PC-9 (cell line): Measurements from ENCODE around the gene DAB1.

ENCODE experiments used
- EZH2 ChIP-seq: fragments of 200-600 bp; sonication (generic); IDR thresholded peaks from 2 replicates; pipeline ENCODE4 v1.8.0; 2017; ENCODE audit warnings: antibody characterized with exemption, low read depth
- TF ChIP-seq, protein P1 (sequence below): fragments of 200-600 bp; sonication (generic); conservative IDR thresholded peaks from 2 replicates; pipeline ENCODE4 v1.6.1; 2017; ENCODE audit warnings: mixed run types, antibody characterized with exemption, mild to moderate bottlenecking, moderate library complexity

DNA sequence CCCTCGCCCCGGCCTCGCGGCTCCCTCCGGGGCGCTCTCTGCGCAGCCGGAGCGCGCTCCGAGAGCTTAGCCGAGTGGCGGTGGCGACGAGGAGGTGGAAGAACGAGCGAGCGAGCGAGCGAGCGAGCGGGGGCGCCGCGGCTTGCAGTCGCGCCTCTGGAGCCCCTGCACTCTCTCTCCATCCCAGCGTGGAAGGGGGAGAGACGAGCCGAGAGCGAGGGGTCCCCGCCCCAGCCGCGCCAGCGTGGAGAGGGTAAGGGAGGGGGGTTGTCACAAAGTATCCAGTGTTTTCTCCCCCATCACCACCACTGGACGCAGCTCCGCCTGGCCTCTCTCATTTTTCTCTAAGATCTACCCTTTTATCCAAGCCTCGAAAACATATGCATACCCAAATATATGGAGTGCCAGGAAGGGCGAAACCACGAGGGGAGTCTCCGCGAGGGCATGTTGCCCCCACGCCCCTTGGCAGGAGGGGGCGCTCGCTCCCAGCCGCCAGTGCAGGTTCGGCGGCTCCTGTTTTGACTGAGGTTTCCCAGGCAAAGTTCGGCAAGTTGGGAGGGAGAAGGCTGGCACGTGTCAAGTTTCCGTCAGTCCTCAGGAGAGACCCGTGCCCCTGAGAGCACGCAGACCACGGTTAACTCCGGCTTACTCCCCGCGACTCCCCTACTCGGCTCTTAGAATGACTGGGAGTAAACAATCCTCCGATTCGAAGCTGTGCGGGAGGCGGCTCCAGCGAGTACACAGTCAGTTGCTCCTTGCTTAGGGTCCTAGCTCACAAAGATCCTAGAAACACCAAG is 569 bp upstream of the DAB1 start:
- TF ChIP-seq, protein P1, sequence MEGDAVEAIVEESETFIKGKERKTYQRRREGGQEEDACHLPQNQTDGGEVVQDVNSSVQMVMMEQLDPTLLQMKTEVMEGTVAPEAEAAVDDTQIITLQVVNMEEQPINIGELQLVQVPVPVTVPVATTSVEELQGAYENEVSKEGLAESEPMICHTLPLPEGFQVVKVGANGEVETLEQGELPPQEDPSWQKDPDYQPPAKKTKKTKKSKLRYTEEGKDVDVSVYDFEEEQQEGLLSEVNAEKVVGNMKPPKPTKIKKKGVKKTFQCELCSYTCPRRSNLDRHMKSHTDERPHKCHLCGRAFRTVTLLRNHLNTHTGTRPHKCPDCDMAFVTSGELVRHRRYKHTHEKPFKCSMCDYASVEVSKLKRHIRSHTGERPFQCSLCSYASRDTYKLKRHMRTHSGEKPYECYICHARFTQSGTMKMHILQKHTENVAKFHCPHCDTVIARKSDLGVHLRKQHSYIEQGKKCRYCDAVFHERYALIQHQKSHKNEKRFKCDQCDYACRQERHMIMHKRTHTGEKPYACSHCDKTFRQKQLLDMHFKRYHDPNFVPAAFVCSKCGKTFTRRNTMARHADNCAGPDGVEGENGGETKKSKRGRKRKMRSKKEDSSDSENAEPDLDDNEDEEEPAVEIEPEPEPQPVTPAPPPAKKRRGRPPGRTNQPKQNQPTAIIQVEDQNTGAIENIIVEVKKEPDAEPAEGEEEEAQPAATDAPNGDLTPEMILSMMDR, result no peak
- TF ChIP-seq EZH2, result no peak
